Metanephros (tissue), 2 donors: ENCODE results near the gene ZBTB12. TPM values are rescaled to one million over a fixed set of nuclear protein-coding genes. Genes with fewer than 3 reads are reported as not detected.

Experiments used
- small RNA-seq: library from RNA; depleted of rRNA; stranded (forward); fragments of <200 nt; gene quantifications from one replicate; pipeline ENCODE3, GENCODE V24; 2014; ENCODE audit warnings: low replicate concordance
- total RNA-seq: library from RNA; depleted of rRNA; stranded (reverse); fragments of >200 nt; gene quantifications from one replicate; pipeline ENCODE4 v1.2.3, GENCODE V29; 2014

The ZBTB12 gene, protein sequence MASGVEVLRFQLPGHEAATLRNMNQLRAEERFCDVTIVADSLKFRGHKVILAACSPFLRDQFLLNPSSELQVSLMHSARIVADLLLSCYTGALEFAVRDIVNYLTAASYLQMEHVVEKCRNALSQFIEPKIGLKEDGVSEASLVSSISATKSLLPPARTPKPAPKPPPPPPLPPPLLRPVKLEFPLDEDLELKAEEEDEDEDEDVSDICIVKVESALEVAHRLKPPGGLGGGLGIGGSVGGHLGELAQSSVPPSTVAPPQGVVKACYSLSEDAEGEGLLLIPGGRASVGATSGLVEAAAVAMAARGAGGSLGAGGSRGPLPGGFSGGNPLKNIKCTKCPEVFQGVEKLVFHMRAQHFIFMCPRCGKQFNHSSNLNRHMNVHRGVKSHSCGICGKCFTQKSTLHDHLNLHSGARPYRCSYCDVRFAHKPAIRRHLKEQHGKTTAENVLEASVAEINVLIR
- 14.4 TPM for total RNA-seq

DNA sequence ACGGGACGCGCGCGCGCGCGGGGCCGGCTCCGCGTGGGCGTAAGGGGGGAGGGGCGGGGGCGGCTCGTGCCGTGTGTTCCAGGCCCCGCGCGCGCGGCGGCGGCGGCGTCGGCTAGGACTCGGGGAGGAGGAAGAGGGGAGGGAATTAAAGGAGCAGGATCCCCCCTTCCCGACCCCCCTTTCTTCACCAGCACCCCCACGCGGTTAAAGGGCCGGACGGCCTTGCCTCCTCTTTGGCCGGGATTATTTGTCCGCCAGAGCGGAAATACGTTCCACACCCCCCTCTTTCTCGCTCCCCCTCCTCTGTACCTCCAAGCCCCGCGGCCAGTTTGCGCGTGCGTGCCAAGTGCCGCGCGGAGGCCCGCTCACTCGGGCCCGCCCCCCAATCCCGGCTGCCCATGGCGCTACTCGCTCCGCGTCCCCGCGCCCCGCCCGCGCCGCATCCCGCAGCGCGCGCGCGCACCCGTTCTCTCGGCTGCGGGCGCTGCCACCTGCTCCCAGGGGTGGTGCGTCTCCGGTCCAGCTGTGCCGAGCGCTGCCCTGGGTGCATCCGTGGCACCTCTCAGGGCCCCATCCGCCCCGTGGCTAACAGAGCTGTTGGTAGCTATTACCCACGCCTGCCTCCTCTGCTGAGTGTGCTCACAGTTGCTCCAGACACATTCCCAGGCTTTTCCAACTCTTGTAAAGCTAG lies at the start of gene ZBTB12:
Gene ZBTB12 (minus strand): TSS at position 134 of the 691 bp plus-strand sequence. CDS start 781 bp downstream, outside the sequence.

DNA sequence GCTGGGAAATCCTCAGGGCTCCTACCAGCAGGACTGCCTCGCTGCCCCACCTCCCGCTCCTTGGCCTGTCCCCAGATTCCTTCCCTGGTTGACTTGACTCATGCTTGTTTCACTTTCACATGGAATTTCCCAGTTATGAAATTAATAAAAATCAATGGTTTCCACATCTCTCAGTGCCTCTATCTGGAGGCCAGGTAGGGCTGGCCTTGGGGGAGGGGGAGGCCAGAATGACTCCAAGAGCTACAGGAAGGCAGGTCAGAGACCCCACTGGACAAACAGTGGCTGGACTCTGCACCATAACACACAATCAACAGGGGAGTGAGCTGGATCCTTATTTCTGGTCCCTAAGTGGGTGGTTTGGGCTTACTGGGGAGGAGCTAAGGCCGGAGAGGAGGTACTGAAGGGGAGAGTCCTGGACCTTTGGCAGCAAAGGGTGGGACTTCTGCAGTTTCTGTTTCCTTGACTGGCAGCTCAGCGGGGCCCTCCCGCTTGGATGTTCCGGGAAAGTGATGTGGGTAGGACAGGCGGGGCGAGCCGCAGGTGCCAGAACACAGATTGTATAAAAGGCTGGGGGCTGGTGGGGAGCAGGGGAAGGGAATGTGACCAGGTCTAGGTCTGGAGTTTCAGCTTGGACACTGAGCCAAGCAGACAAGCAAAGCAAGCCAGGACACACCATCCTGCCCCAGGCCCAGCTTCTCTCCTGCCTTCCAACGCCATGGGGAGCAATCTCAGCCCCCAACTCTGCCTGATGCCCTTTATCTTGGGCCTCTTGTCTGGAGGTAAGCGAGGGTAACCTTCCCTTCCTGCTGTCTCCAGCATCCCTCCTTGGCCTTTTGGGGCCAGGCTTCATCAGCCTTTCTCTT lies 43.9 kb upstream of the ZBTB12 start, which contains the start of gene CFB:
Gene CFB (plus strand): TSS at position 589 of the 863 bp plus-strand sequence. CDS start 127 bp downstream, at position 716.

DNA sequence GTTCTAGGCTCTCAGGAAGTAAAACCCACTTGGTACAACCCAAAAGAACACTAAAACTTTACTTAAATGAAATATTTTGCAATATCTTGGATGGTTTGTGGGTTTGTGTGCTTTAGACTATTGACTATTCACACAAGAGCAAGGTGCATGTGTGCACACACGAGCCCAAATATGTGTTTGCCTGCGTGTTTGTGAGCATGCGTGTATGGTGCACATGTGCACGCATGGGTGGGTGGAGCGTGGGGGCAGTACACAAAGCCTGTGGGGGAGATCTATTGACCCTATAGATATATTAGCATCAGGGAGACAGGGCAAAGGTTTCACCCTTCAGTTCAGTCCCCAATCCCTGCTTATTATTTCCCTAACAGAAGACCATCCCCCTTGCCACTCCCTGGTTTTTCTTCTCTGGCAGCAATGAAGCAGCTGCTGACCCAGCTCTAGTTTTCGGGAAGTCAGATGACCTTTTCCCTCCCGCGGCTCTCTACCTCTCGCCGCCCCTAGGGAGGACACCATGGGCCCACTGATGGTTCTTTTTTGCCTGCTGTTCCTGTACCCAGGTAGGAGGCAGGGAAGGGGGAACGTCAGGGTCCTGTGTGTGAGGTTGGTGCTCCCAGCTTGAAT lies 25.5 kb upstream of the ZBTB12 start, which contains the start of gene C2:
Gene C2 (plus strand): TSS at position 476 of the 621 bp plus-strand sequence. CDS start 36 bp downstream, at position 512.

GRCh38 chr6:31897612-31898382 lies 4.1 kb downstream of the ZBTB12 start, which contains the start of gene EHMT2:
EHMT2 (minus strand) TSS chr6:31897698; CDS start chr6:31897677, 21 bp downstream.

DNA sequence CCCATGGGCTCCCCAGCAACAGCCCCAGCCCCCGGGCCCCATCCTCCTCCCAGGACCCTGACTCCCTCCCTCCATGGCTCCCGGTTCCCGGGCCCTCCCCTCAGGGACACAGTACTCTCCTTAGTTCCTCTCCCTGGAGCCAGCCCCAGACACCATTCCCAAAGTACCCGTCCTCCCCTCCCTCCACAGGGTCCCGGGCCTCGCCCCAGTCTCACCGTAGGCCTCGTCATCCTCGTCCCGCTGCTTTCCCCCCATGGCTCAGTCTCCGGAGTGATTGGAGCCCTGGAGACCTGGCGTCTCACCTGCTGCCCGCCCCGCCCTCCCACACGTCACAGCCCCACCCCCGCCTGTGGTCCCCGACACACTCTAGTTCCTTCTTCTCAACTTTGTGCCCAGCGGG lies 23.2 kb downstream of the ZBTB12 start, which contains the start of gene SLC44A4:
Gene SLC44A4 (minus strand): TSS at position 272 of the 400 bp plus-strand sequence. CDS start 17 bp downstream, at position 255.

GRCh38 chr6:31862344-31863235 lies 39.3 kb downstream of the ZBTB12 start, which contains the start of gene NEU1:
NEU1 (minus strand) TSS chr6:31862821; CDS start chr6:31862776, 45 bp downstream.

Small RNA genes within 50 kb of the gene (small RNA-seq; reads per million reads assigned to genes)
- gene AL645922.1 = not detected

Other genes with a start within 250 kb of the ZBTB12 start
- gene BAG6, start 249.4 kb downstream of the ZBTB12 start, total RNA-seq = 208 TPM
- gene APOM, start 246.2 kb downstream of the ZBTB12 start, total RNA-seq = 24.0 TPM
- 18.3 TPM for gene C6orf47, start 241.3 kb downstream of the ZBTB12 start, total RNA-seq
- 16.5 TPM for gene GPANK1, start 237.1 kb downstream of the ZBTB12 start, total RNA-seq
- 99.5 TPM for gene CSNK2B, start 236.0 kb downstream of the ZBTB12 start, total RNA-seq
- gene LY6G5B, start 232.1 kb downstream of the ZBTB12 start, total RNA-seq = 3.3 TPM
- gene LY6G5C, start 221.0 kb downstream of the ZBTB12 start, total RNA-seq = 1.1 TPM
- 56.0 TPM for gene ABHD16A, start 198.8 kb downstream of the ZBTB12 start, total RNA-seq
- not detected for gene LY6G6F, start 195.2 kb downstream of the ZBTB12 start, total RNA-seq
- gene LY6G6D, start 186.7 kb downstream of the ZBTB12 start, total RNA-seq = not detected
- not detected for gene LY6G6C, start 180.3 kb downstream of the ZBTB12 start, total RNA-seq
- 4.7 TPM for gene MPIG6B, start 178.7 kb downstream of the ZBTB12 start, total RNA-seq
- 121 TPM for gene DDAH2, start 172.8 kb downstream of the ZBTB12 start, total RNA-seq
- 227 TPM for gene CLIC1, start 165.6 kb downstream of the ZBTB12 start, total RNA-seq
- gene MSH5, start 162.1 kb downstream of the ZBTB12 start, total RNA-seq = 18.9 TPM
- gene SAPCD1, start 139.4 kb downstream of the ZBTB12 start, total RNA-seq = 4.3 TPM
- 8.6 TPM for gene VWA7, start 124.8 kb downstream of the ZBTB12 start, total RNA-seq
- 38.8 TPM for gene VARS1, start 106.3 kb downstream of the ZBTB12 start, total RNA-seq
- gene LSM2, start 95.1 kb downstream of the ZBTB12 start, total RNA-seq = 33.5 TPM
- 2.9 TPM for gene HSPA1L, start 86.8 kb downstream of the ZBTB12 start, total RNA-seq
- gene HSPA1A, start 86.5 kb downstream of the ZBTB12 start, total RNA-seq = 1,222 TPM
- gene HSPA1B, start 74.3 kb downstream of the ZBTB12 start, total RNA-seq = 1,232 TPM
- gene NEU1, start 39.3 kb downstream of the ZBTB12 start, total RNA-seq = 46.4 TPM
- gene SLC44A4, start 23.1 kb downstream of the ZBTB12 start, total RNA-seq = 28.4 TPM
- 71.4 TPM for gene EHMT2, start 4.4 kb downstream of the ZBTB12 start, total RNA-seq
- gene C2, start 25.6 kb upstream of the ZBTB12 start, total RNA-seq = 7.1 TPM
- gene CFB, start 44.0 kb upstream of the ZBTB12 start, total RNA-seq = 9.9 TPM
- 50.0 TPM for gene NELFE, start 56.9 kb upstream of the ZBTB12 start, total RNA-seq
- 53.5 TPM for gene SKIC2, start 57.1 kb upstream of the ZBTB12 start, total RNA-seq
- 20.1 TPM for gene DXO, start 70.1 kb upstream of the ZBTB12 start, total RNA-seq
- 48.4 TPM for gene C4A, start 80.0 kb upstream of the ZBTB12 start, total RNA-seq
- gene C4B, start 112.7 kb upstream of the ZBTB12 start, total RNA-seq = 45.4 TPM
- gene CYP21A2, start 136.3 kb upstream of the ZBTB12 start, total RNA-seq = 0.64 TPM
- 52.8 TPM for gene TNXB, start 207.3 kb upstream of the ZBTB12 start, total RNA-seq
- 49.8 TPM for gene ATF6B, start 226.2 kb upstream of the ZBTB12 start, total RNA-seq
- 4.4 TPM for gene FKBPL, start 228.2 kb upstream of the ZBTB12 start, total RNA-seq
- 1.9 TPM for gene PRRT1, start 249.9 kb upstream of the ZBTB12 start, total RNA-seq